Esophagus squamous epithelium (tissue), 5 donors: Measurements from ENCODE around the gene CHST11. TPM values are rescaled to one million over a fixed set of nuclear protein-coding genes. Genes with fewer than 3 reads are reported as not detected.

ENCODE experiments used
- DNase-seq: peaks from one replicate; lab custom pipeline; 2025; lab: John Stamatoyannopoulos, UW
- H3K27ac ChIP-seq, 4 donors: fragments of 200-600 bp; sonication (generic); one replicate each; pipeline ENCODE4 v1.5.1; 2016 to 2019; ENCODE audit warnings: mild to moderate bottlenecking in 1 of 4
- H3K27me3 ChIP-seq, 4 donors: fragments of 200-600 bp; sonication (generic); 1 replicate in 3 of 4; 2 replicates in 1 of 4; pipeline versions ENCODE4 v1.5.1 to v1.6.0; 2017 to 2021; ENCODE audit warnings: antibody characterized with exemption in 1 of 4
- H3K36me3 ChIP-seq, 3 donors: fragments of 200-600 bp; sonication (generic); one replicate each; pipeline ENCODE4 v1.5.1; 2016 to 2019
- H3K4me1 ChIP-seq, 3 donors: fragments of 200-600 bp; sonication (generic); one replicate each; pipeline ENCODE4 v1.5.1; 2017 to 2019
- H3K4me3 ChIP-seq, 4 donors: fragments of 200-600 bp; sonication (generic); 1 replicate in 3 of 4; 2 replicates in 1 of 4; pipeline ENCODE4 v1.5.1; 2016 to 2019; ENCODE audit warnings: mild to moderate bottlenecking in 2 of 4, moderate library complexity in 1 of 4
- H3K9me3 ChIP-seq, 3 donors: fragments of 200-600 bp; sonication (generic); one replicate each; pipeline ENCODE4 v1.5.1; 2016 to 2019
- POLR2A ChIP-seq, 4 donors: fragments of 450-650 bp; IDR thresholded peaks; one replicate each; pipeline ENCODE4 v1.6.1; 2017; ENCODE audit warnings: antibody characterized with exemption in 4 of 4, mild to moderate bottlenecking in 4 of 4, moderate library complexity in 3 of 4
- WGBS, 2 donors: methylation state at CpG; one replicate each; pipeline ENCODE4 v1.1.5; 2018; 5-methylcytosine and 5-hydroxymethylcytosine counted together
- intact Hi-C: fragments of 100-400 bp; cut with DNase I; formaldehyde crosslinking; loops from one replicate; pipeline ENCODE4 v1.15.0; 2022
- total RNA-seq, 4 donors: library from RNA; depleted of rRNA; stranded (reverse); fragments of >200 nt; gene quantifications; one replicate each; pipeline ENCODE4 v1.1.0, GENCODE V29; 2016
- TF ChIP-seq, protein P1 (sequence below), 6 experiments: fragments of 450-650 bp in 4 of 6; fragments of 200-600 bp in 2 of 6; sonication (generic) in 2 of 6; IDR thresholded peaks; one replicate each; pipeline ENCODE4 v1.5.1; 2016 to 2019; ENCODE audit warnings: antibody characterized with exemption in 6 of 6, mild to moderate bottlenecking in 4 of 6, moderate library complexity in 4 of 6
- donor health status: DM: yes; HTN: yes; CAD: no.

Gene CHST11
- total RNA-seq, 4 donors from 2014 or later: 6.3 to 12.6 (median 10.3) TPM

- peak in 2 of 4 donors; percentile 43 to 83 for TF ChIP-seq POLR2A (IDR thresholded peaks at IDR 0.05)
- TF ChIP-seq, protein P1, sequence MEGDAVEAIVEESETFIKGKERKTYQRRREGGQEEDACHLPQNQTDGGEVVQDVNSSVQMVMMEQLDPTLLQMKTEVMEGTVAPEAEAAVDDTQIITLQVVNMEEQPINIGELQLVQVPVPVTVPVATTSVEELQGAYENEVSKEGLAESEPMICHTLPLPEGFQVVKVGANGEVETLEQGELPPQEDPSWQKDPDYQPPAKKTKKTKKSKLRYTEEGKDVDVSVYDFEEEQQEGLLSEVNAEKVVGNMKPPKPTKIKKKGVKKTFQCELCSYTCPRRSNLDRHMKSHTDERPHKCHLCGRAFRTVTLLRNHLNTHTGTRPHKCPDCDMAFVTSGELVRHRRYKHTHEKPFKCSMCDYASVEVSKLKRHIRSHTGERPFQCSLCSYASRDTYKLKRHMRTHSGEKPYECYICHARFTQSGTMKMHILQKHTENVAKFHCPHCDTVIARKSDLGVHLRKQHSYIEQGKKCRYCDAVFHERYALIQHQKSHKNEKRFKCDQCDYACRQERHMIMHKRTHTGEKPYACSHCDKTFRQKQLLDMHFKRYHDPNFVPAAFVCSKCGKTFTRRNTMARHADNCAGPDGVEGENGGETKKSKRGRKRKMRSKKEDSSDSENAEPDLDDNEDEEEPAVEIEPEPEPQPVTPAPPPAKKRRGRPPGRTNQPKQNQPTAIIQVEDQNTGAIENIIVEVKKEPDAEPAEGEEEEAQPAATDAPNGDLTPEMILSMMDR (IDR thresholded peaks at IDR 0.05): peak in 4 of 6 experiments; percentile 14 to 39 (median 28)
- Histone ChIP-seq H3K36me3 (no peaks in the 10 kb centered on the region), H3K9me3 (no peaks in the 10 kb centered on the region), H3K4me1 (peaks cover 0 to 73% (median 22%) of the 10 kb centered on the region in 3 donors), H3K27me3 (no peaks in the 10 kb centered on the region), H3K27ac (peak overlapping the region; percentile 65 to 92 (median 80)), H3K4me3 (peak overlapping the region; percentile 62 to 91 (median 74))
- WGBS, 2 donors: 0 to 1% methylated on average over 25 to 33 of the region's 71 CpGs
- intact Hi-C loops: no loop called here
- DNase-seq: no peak
Measured at GRCh38 chr12:104456950-104457745, 400 bp downstream of the CHST11 start.

GRCh38 chr12:104457746-104458693 lies 1.3 kb downstream of the CHST11 start:
- no peak for DNase-seq
- H3K9me3 ChIP-seq: no peaks in the 10 kb centered on the region
- 0 to 1% methylated on average over 11 to 19 of the region's 71 CpGs for WGBS, 2 donors
- H3K27ac ChIP-seq: peak overlapping the region; percentile 65 to 92 (median 80)
- no peaks in the 10 kb centered on the region for H3K27me3 ChIP-seq
- TF ChIP-seq, protein P1 (IDR thresholded peaks at IDR 0.05): no peak
- peak in 1 of 4 donors; percentile 20 for TF ChIP-seq POLR2A (IDR thresholded peaks at IDR 0.05)
- H3K4me3 ChIP-seq: peak overlapping the region; percentile 62 to 91 (median 74)
- H3K36me3 ChIP-seq: no peaks in the 10 kb centered on the region
- H3K4me1 ChIP-seq: peaks cover 0 to 73% (median 29%) of the 10 kb centered on the region in 3 donors
- intact Hi-C loops: no loop called here

GRCh38 chr12:104458694-104459367 lies 2.1 kb downstream of the CHST11 start:
- H3K9me3 ChIP-seq: no peaks in the 10 kb centered on the region
- DNase-seq: no peak
- H3K27ac ChIP-seq: peak overlapping the region; percentile 65 to 88 (median 77)
- no peaks in the 10 kb centered on the region for H3K36me3 ChIP-seq
- H3K27me3 ChIP-seq: no peaks in the 10 kb centered on the region
- intact Hi-C loops: no loop called here
- TF ChIP-seq, protein P1 (IDR thresholded peaks at IDR 0.05): no peak
- no peak for TF ChIP-seq POLR2A (IDR thresholded peaks at IDR 0.05)
- WGBS, 2 donors: 8 to 14% methylated on average over 16 to 18 of the region's 21 CpGs
- H3K4me1 ChIP-seq: peaks cover 0 to 79% (median 36%) of the 10 kb centered on the region in 3 donors
- peak overlapping the region; percentile 62 to 91 (median 74) for H3K4me3 ChIP-seq

- TF ChIP-seq, protein P1 (IDR thresholded peaks at IDR 0.05): no peak
- peak in 1 of 4 donors; percentile 8 for TF ChIP-seq POLR2A (IDR thresholded peaks at IDR 0.05)
- H3K4me3 ChIP-seq: peak overlapping the region; percentile 62 to 91 (median 74)
- no peak for DNase-seq
Measured at GRCh38 chr12:104459368-104459909, 2.7 kb downstream of the CHST11 start.

More at GRCh38 chr12:104459368-104459909, 2.7 kb downstream of the CHST11 start:
- Histone ChIP-seq H3K27me3 (no peaks in the 10 kb centered on the region), H3K36me3 (no peaks in the 10 kb centered on the region), H3K4me1 (peaks cover 0 to 80% (median 38%) of the 10 kb centered on the region in 3 donors), H3K9me3 (no peaks in the 10 kb centered on the region), H3K27ac (peak overlapping the region; percentile 65 to 88 (median 77))
- WGBS, 2 donors: 27 to 49% methylated on average over 7 of the region's 7 CpGs
- intact Hi-C loops: no loop called here
